GM12878 (cell line): Measurements from ENCODE around the gene KAZN. TPM values are rescaled to one million over a fixed set of nuclear protein-coding genes. Genes with fewer than 3 reads are reported as not detected.
A peak's percentile ranks its signal among the peaks of the same experiment; 100 is the strongest.

Source experiments
- ATAC-seq: fragments of 200-7000 bp; cut with Tn5 transposase; 3 replicates; pipeline ENCODE4 v1.9.1; 2020; ENCODE audit warnings: mild to moderate bottlenecking, moderate library complexity
- BruUV-seq: library from RNA; stranded (reverse); fragments of 400-500 nt; replicated peaks from 2 replicates; lab custom pipeline; 2021; lab: Mats Ljungman, UMichigan
- CTCF ChIA-PET: fragments of 300-600 bp; sonication (Branson Sonifier 250); formaldehyde crosslinking; extraction: SDS; loops from one replicate; lab custom pipeline; 2021; ENCODE audit warnings: inconsistent platforms; lab: Yijun Ruan, JAX
- POLR2A ChIA-PET: fragments of 350-600 bp; formaldehyde crosslinking; extraction: SDS; loops from one replicate; lab custom pipeline; 2021; ENCODE audit warnings: inconsistent platforms; lab: Charles Lee
- RAD21 ChIA-PET: fragments of 300-600 bp; sonication (Branson Sonifier 250); formaldehyde crosslinking; loops from one replicate; lab custom pipeline; 2023; ENCODE audit warnings: antibody characterized with exemption; ENCODE audit not compliant: unreplicated experiment; lab: Charles Lee
- SMC1A ChIA-PET: fragments of 300-600 bp; sonication (Branson Sonifier 250); formaldehyde crosslinking; loops from one replicate; lab custom pipeline; 2023; ENCODE audit not compliant: unreplicated experiment, uncharacterized antibody; lab: Charles Lee
- DNase-seq: peaks from one replicate; pipeline ENCODE4 v3.0.0-alpha.2; 2011; ENCODE audit warnings: low read depth, low spot score
- FAIRE-seq: peaks from 3 replicates; lab custom pipeline; 2011; peaks lifted over from hg19 to GRCh38; lab: Jason Lieb, UNC
- H2AFZ ChIP-seq: 2 replicates; pipeline ENCODE4 v1.6.0; 2011; ENCODE audit warnings: low read depth, low read length, control low read depth; ENCODE audit not compliant: control insufficient read depth
- H3K27ac ChIP-seq: 2 replicates; pipeline ENCODE4 v1.5.1; 2011; ENCODE audit warnings: control low read depth; ENCODE audit not compliant: control insufficient read depth, insufficient read depth
- H3K27me3 ChIP-seq, 2 experiments: replicated peaks in 1 of 2; 2 replicates each; pipeline versions ENCODE4 v1.6.0 to v1.6.1; 2011; ENCODE audit warnings: low read length in 1 of 2; ENCODE audit not compliant: control insufficient read depth in 2 of 2, insufficient read depth in 2 of 2
- H3K36me3 ChIP-seq, 2 experiments: 2 replicates each; pipeline ENCODE4 v1.5.1; 2011; ENCODE audit warnings: low read length in 1 of 2; ENCODE audit not compliant: control insufficient read depth in 2 of 2, insufficient read depth in 2 of 2
- H3K4me1 ChIP-seq: 2 replicates; pipeline ENCODE4 v1.6.1; 2011; ENCODE audit warnings: mild to moderate bottlenecking, low read length, moderate library complexity, mixed read lengths; ENCODE audit not compliant: control insufficient read depth, insufficient read depth
- H3K4me2 ChIP-seq: 2 replicates; pipeline ENCODE4 v1.6.0; 2011; ENCODE audit warnings: control low read depth; ENCODE audit not compliant: control insufficient read depth, insufficient read depth
- H3K4me3 ChIP-seq: fragments of 200-600 bp; sonication (generic); 2 replicates; pipeline ENCODE4 v1.5.1; 2016
- H3K79me2 ChIP-seq: 2 replicates; pipeline ENCODE4 v1.6.0; 2011; ENCODE audit warnings: low read length; ENCODE audit not compliant: control insufficient read depth, insufficient read depth
- H3K9ac ChIP-seq: 2 replicates; pipeline ENCODE4 v1.8.0; 2011; ENCODE audit warnings: low read length, control low read depth, mixed read lengths; ENCODE audit not compliant: control insufficient read depth, insufficient read depth
- H3K9me3 ChIP-seq: replicated peaks from 3 replicates; pipeline ENCODE4 v1.5.1; 2011; ENCODE audit warnings: mild to moderate bottlenecking, low read length; ENCODE audit not compliant: control insufficient read depth, insufficient read depth
- H4K20me1 ChIP-seq: 2 replicates; pipeline ENCODE4 v1.6.0; 2011; ENCODE audit not compliant: control insufficient read depth, insufficient read depth
- CEBPZ ChIP-seq: fragments of 150-350 bp; IDR thresholded peaks from 2 replicates; pipeline ENCODE4 v1.6.1; 2016; ENCODE audit warnings: low read depth, low read length
- CTCF ChIP-seq, 3 experiments: IDR thresholded peaks in 2 of 3; conservative IDR thresholded peaks in 1 of 3; 2 replicates each; pipeline ENCODE4 v1.5.1; 2011; ENCODE audit warnings: low read depth in 3 of 3, low read length in 3 of 3, mild to moderate bottlenecking in 3 of 3, control low read depth in 2 of 3, moderate library complexity in 2 of 3, inconsistent platforms in 1 of 3, mixed read lengths in 1 of 3; ENCODE audit not compliant: control insufficient read depth in 2 of 3, insufficient read depth in 1 of 3; ENCODE audit errors: extremely low read depth in 1 of 3
- DPF2 ChIP-seq: fragments of 450-650 bp; IDR thresholded peaks from 2 replicates; pipeline ENCODE4 v1.6.1; 2017; ENCODE audit warnings: mild to moderate bottlenecking
- MTA3 ChIP-seq: IDR thresholded peaks from 2 replicates; pipeline ENCODE4 v1.6.1; 2012; ENCODE audit warnings: low read length, inconsistent platforms, borderline replicate concordance
- MYC ChIP-seq: IDR thresholded peaks from 2 replicates; pipeline ENCODE4 v1.6.1; 2011; ENCODE audit warnings: mild to moderate bottlenecking, low read length, moderate library complexity, inconsistent platforms; ENCODE audit not compliant: insufficient read depth, insufficient replicate concordance, insufficient read length, severe bottlenecking
- NR2C1 ChIP-seq: fragments of 450-650 bp; IDR thresholded peaks from 2 replicates; pipeline ENCODE4 v1.6.1; 2017; ENCODE audit warnings: antibody characterized with exemption, mild to moderate bottlenecking, moderate library complexity
- RAD21 ChIP-seq: IDR thresholded peaks from 2 replicates; pipeline ENCODE4 v1.6.1; 2011; ENCODE audit warnings: mild to moderate bottlenecking, low read depth, low read length, moderate library complexity; ENCODE audit not compliant: insufficient read depth
- SMC3 ChIP-seq: IDR thresholded peaks from 2 replicates; pipeline ENCODE4 v1.6.1; 2011; ENCODE audit warnings: low read length, improper control_type of control experiment, borderline replicate concordance
- WGBS: methylation state at CpG from one replicate; pipeline ENCODE4 v1.1.6; 2016; ENCODE audit warnings: low lambda C conversion rate; ENCODE audit not compliant: insufficient replicate concordance, insufficient coverage; ENCODE audit errors: missing lambda C conversion rate; 5-methylcytosine and 5-hydroxymethylcytosine counted together
- in situ Hi-C: fragments of 300-500 bp; cut with MboI; formaldehyde crosslinking; loops from 9 replicates; pipeline ENCODE4 v1.14.3; 2018; ENCODE audit warnings: mixed read lengths
- intact Hi-C: fragments of 100-400 bp; cut with micrococcal nuclease; formaldehyde crosslinking; loops from one replicate; pipeline ENCODE4 v1.14.2; 2022; ENCODE audit not compliant: unreplicated experiment
- polyA plus RNA-seq, 11 experiments: library from polyadenylated mRNA; depleted of rRNA in 4 of 11; unstranded in 6 of 11; stranded (reverse) in 5 of 11; fragments of >200 nt; fragmentation: Nextera tagmentation in 4 of 11; fragmentation: Illumina TruSeq in 1 of 11; extraction: Ambion mirVana in 4 of 11; extraction: Trizol in 1 of 11; gene quantifications; 1 replicate in 1 of 11; 2 replicates in 10 of 11; pipeline versions ENCODE4 v1.2.1 to v1.2.3, GENCODE V29; 2011 to 2016; ENCODE audit warnings: inconsistent platforms in 2 of 11, missing spikeins in 2 of 11, low read depth in 1 of 11
- total RNA-seq, 4 experiments: library from RNA; depleted of rRNA in 3 of 4; stranded (reverse); fragments of >200 nt in 3 of 4; fragmentation: Illumina TruSeq in 1 of 4; extraction: Trizol in 1 of 4; gene quantifications; 2 replicates each; pipeline versions ENCODE4 v1.2.1 to v1.2.3, GENCODE V29; 2013 to 2021

Gene KAZN
- total and polyA plus RNA-seq, 10 of the 15 experiments (the other 5 are each of a cell fraction or from before 2014, with no cell fraction given): 0.72 to 4.0 (median 1.2) TPM

- no peaks in the 10 kb centered on the region for H3K79me2 ChIP-seq
- intact Hi-C loops (loop anchor here (5.0 kb wide), 2 partner anchors 245 to 420 kb away; no protein-coding TSS in a partner anchor), in situ Hi-C loops (no loop called here)
- no peaks in the 10 kb centered on the region for H3K27me3 ChIP-seq
- FAIRE-seq: no peak
- H4K20me1 ChIP-seq: no peaks in the 10 kb centered on the region
- H3K36me3 ChIP-seq: no peaks in the 10 kb centered on the region
- no peaks in the 10 kb centered on the region for H3K9me3 ChIP-seq
- H3K4me2 ChIP-seq: no peak overlapping the region
- BruUV-seq: no TSS peak
- no peak for DNase-seq
- ChIA-PET POLR2A (no interaction called here), RAD21 (interaction anchor here (0.9 to 2.7 kb wide), 5 partner anchors 19 to 420 kb away, joined by 3 to 10 read pairs (median 3); no protein-coding TSS in a partner anchor), CTCF (interaction anchor here (0.6 to 3.1 kb wide), 16 partner anchors 9 to 914 kb away, joined by 3 to 26 read pairs (median 4); no protein-coding TSS in a partner anchor), SMC1A (interaction anchor here (0.8 to 2.9 kb wide), 4 partner anchors 63 to 248 kb away, joined by 3 to 8 read pairs (median 4); no protein-coding TSS in a partner anchor)
- H3K9ac ChIP-seq: no peak overlapping the region
- no peaks in the 10 kb centered on the region for H3K4me1 ChIP-seq
- no peak overlapping the region for H3K27ac ChIP-seq
- TF ChIP-seq MTA3 (no peak), CEBPZ (no peak), MYC (no peak), RAD21 (peak; percentile 66), CTCF (IDR thresholded peaks at IDR 0.05 in 2 of 3, conservative IDR thresholded peaks at IDR 0.05 in 1 of 3; ENCODE audit: control insufficient read depth in 2 of 3, extremely low read depth in 1 of 3, insufficient read depth in 1 of 3, low read depth in 3 of 3, low read length in 3 of 3) (peak; percentile 66 to 86 (median 83)), NR2C1 (no peak), DPF2 (no peak), SMC3 (peak; percentile 51; the same call in 1 of the 2 replicates)
- TF ChIP-seq, all 136 proteins: peak for 3
- 42% methylated on average over 12 of the region's 12 CpGs for WGBS
- H3K4me3 ChIP-seq: no peak overlapping the region
- ATAC-seq: peak; percentile 63
- H2AFZ ChIP-seq: no peak overlapping the region
Measured at GRCh38 chr1:15027515-15027986, 429.1 kb downstream of the KAZN start.
